ENCODE measurements around the gene SMAP1.

SMAP1 gene

DNA sequence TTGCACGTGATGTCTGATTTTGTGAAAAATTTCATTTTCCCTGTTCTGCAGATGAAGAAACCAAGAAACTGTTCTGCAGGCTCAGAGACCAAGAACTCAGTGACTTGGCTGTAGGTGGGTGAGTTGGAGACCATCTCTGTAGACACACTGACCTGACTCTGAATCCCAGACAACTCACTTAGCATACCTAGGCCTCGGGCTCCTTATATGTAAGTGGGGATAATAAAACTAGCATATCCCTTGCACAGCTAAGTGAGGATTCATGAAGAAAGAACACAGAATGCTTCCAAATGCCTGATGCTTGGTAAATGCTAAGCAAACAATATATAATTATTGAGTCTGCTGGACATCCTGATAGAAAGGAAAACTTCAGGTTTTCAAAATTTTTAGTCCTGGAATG, 218.4 kb downstream of the SMAP1 start:
- DNase-seq (ENCODE audit: low read depth in 2 of 2, low spot score in 1 of 2): no peak

DNA sequence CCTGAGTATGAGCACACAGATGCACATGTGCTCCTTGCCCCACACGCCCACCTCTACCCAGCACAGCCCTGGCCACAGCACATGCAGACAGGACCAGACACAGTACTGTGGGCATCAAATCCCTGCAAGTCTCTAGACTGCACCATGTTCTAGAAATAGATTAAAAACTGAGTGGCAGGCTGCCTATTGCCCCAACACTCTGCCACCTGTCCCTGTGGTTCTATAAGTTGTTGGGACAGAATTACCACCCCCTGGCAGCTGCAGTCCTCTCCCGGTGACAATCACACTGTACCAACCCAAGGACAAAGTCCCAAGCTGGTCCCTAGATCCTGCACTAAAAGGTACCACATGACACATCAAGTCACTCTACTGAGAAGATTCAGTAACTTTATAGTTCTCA, 219.0 kb downstream of the SMAP1 start:
- DNase-seq (ENCODE audit: low read depth in 2 of 2, low spot score in 1 of 2): no peak

DNA sequence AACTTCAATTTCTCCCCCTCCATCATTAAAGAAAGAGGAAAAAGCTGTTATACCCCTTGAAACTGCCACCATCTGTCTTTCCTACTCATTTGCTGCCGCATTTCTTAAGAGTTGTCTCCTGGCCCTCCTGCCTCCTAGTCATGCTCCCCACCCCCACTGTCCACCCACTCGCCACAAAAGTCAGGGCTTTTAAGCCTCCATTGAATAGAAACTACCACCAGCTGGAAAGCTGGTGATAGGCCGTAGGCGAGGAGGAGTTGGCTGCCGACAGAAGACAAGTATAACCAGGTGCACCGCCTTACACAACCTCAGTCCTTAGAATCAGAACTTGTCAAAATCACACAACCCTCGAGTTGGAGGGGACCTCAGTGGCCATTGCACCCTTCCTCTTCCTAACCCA, 221.6 kb downstream of the SMAP1 start:
- DNase-seq (ENCODE audit: low read depth in 2 of 2, low spot score in 1 of 2): no peak

DNA sequence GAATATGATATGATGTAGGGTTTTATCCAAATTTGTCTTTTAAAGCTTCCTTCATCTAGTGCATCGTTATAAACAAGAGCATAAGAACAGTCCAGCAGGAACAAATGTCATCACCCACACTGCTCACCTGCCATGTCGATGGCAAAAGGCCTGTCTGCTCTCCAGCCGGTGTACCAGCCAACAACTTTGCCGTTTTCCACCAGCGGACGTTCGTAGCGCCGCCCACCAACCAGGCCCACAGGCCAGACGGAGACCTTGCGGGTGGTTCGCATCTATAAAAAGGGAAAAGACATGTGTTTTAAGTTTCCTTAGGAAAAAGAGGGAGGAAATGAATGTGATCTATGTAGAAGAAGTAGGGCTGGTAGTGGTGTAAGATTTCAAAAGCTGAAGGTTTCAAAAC, 226.3 kb downstream of the SMAP1 start:
- no peak for DNase-seq (ENCODE audit: low read depth in 2 of 2, low spot score in 1 of 2)

- no peak for DNase-seq (ENCODE audit: low read depth in 2 of 2, low spot score in 1 of 2)
These were observed 232.4 kb downstream of the SMAP1 start for GRCh38 chr6:70900047-70900446.

DNA sequence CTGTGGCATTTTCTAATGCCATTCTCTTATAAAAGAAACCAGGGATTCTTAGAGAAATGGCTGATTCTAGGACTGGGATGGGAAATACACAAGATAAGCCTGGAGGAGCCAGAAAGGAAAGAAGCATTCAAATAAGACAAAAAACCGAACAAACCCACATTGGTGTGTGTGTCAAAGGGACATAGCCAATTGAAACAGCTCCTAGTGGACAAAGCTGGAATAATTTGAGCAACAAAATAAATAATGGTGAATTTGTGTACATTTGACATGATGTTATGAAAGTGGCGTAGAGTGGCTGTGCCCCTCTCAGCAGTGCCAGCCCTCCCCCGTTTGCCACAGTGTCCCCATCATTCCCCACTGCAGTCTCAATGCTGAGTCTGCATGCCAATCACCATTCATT, 233.6 kb downstream of the SMAP1 start:
- DNase-seq (ENCODE audit: low read depth in 2 of 2, low spot score in 1 of 2): no peak

DNA sequence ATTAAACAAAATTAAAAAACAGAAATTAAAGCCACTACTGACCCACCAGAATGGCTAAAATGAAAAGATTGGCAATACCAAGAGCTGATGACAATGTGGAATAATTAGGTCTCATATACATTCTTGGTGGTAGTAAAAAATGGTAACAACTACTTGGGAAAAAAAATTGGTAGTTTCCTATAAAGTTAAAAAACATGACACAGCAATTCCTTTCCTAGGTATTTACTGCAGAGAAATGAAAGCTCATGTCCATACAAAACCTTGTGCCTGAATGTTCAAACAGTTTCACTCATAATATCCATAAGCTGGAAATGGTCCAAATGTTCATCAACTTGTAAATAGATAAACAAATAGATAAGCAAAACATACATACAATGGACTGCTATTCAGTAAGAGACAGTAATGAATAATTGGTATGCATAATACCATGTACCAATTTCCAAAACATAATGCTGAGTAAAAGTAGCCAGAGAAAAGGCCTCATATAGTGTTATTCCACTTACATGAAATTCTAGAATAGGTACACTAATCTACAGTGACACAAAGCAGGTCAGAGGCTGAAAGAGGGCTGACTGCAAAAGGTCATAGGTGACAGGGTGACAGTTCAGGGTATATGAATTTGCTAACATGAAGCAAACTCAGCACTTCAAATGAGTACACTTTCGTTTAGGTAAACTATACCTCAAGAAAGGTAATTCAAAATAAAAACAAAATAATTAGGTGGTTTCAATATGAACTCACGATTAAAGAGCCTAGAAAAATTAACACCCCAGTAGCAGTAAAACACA, 236.2 kb downstream of the SMAP1 start:
- no peak for DNase-seq (ENCODE audit: low read depth in 2 of 2, low spot score in 1 of 2)

DNA sequence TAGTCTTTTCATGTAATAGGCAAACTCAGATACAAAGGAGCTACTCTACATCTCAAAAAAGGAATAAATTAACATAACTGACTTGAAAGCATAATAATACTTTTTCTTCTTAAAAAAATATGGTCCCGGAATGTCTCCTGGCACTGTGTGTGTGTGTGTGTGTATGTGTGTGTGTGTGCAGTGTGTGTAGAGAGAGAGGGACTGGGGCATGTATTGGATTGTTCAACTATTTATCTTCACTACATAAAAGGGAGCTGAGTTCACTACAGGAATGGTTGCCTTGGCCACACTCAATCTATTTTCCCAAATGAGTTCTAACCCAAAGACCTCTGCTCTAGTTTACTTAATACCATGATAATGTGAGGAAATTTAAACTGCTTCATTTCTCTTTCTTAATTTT, 238.1 kb downstream of the SMAP1 start:
- DNase-seq (ENCODE audit: low read depth in 2 of 2, low spot score in 1 of 2): no peak
